SKM-1 treated with dmso at 0.1 percent for 144 hours (cell line): ENCODE results near the gene ADAMTSL5.
A peak's percentile ranks its signal among the peaks of the same experiment; 100 is the strongest.

Experiments
- DNase-seq: peaks from one replicate; lab custom pipeline; 2025; ENCODE audit not compliant: unreplicated experiment; lab: John Stamatoyannopoulos, UW

Gene ADAMTSL5

GRCh38 chr19:1467490-1468273 lies 45.1 kb downstream of the ADAMTSL5 start:
- no peak for DNase-seq

GRCh38 chr19:1467215-1467489 lies 45.7 kb downstream of the ADAMTSL5 start:
- DNase-seq, result no peak

GRCh38 chr19:1466461-1467214 lies 46.2 kb downstream of the ADAMTSL5 start:
- no peak for DNase-seq

- no peak for DNase-seq
These were observed 46.8 kb downstream of the ADAMTSL5 start for GRCh38 chr19:1466018-1466460.

- DNase-seq, result no peak
These were observed 47.4 kb downstream of the ADAMTSL5 start for GRCh38 chr19:1465191-1466016.

GRCh38 chr19:1461862-1462261 lies 51.0 kb downstream of the ADAMTSL5 start:
- DNase-seq, result no peak

- no peak for DNase-seq
These were observed 52.5 kb downstream of the ADAMTSL5 start for GRCh38 chr19:1460033-1460995.

GRCh38 chr19:1459479-1459878 lies 53.3 kb downstream of the ADAMTSL5 start:
- no peak for DNase-seq

- no peak for DNase-seq
These were observed 54.9 kb downstream of the ADAMTSL5 start for GRCh38 chr19:1457892-1458291.

GRCh38 chr19:1457031-1457739 lies 55.6 kb downstream of the ADAMTSL5 start:
- no peak for DNase-seq

GRCh38 chr19:1456121-1456900 lies 56.5 kb downstream of the ADAMTSL5 start:
- no peak for DNase-seq

GRCh38 chr19:1455336-1456120 lies 57.3 kb downstream of the ADAMTSL5 start:
- peak; percentile 82 for DNase-seq
